ENCODE results near the gene ARRB2. TPM values are rescaled to one million over a fixed set of nuclear protein-coding genes. Genes with fewer than 3 reads are reported as not detected.

Gene ARRB2
- total RNA-seq, 1 donor from 2014 or later: 10.3 TPM

GRCh38 chr17:4664230-4664629 lies 46.2 kb upstream of the ARRB2 start:
- no peaks in the 10 kb centered on the region for H3K36me3 Mint-ChIP-seq (ENCODE audit: low read depth, unreplicated experiment)
- no peak for DNase-seq (ENCODE audit: low read depth)

GRCh38 chr17:4665027-4665426 lies 45.4 kb upstream of the ARRB2 start:
- no peaks in the 10 kb centered on the region for H3K36me3 ChIP-seq (ENCODE audit: insufficient read depth, low read length)
- peaks cover 1% of the 10 kb centered on the region for H3K9me3 Mint-ChIP-seq (ENCODE audit: unreplicated experiment)
- no peak overlapping the region for H3K4me2 ChIP-seq (ENCODE audit: low read length)
- DNase-seq (ENCODE audit: low read depth) (no peak), FAIRE-seq (no peak)
- H3K36me3 Mint-ChIP-seq (ENCODE audit: low read depth, unreplicated experiment): peaks cover 3% of the 10 kb centered on the region
- H3K4me1 Mint-ChIP-seq (ENCODE audit: low read depth, unreplicated experiment): peaks cover 5% of the 10 kb centered on the region
- H3K79me2 ChIP-seq (ENCODE audit: insufficient read depth, low read length): no peaks in the 10 kb centered on the region
- no peaks in the 10 kb centered on the region for H3K9me3 ChIP-seq (ENCODE audit: insufficient read depth, low read depth, low read length)
- H3K9ac ChIP-seq (ENCODE audit: low read length): no peak overlapping the region
- no peak overlapping the region for H3K27ac ChIP-seq (ENCODE audit: low read depth, low read length)
- no peak overlapping the region for H3K4me3 Mint-ChIP-seq (ENCODE audit: unreplicated experiment)
- peaks cover 10% of the 10 kb centered on the region for H3K27me3 ChIP-seq (ENCODE audit: insufficient read depth, low read length)
- H4K20me1 ChIP-seq (ENCODE audit: insufficient read depth, low read length): no peaks in the 10 kb centered on the region
- no peak overlapping the region for H3K4me3 ChIP-seq (ENCODE audit: insufficient read depth, low read depth, low read length)
- H2AFZ ChIP-seq (ENCODE audit: low read depth, low read length): no peak overlapping the region
- no peak overlapping the region for H3K27ac Mint-ChIP-seq (ENCODE audit: unreplicated experiment)
- H3K4me1 ChIP-seq (ENCODE audit: insufficient read depth, low read length): no peaks in the 10 kb centered on the region
- TF ChIP-seq CTCF (IDR thresholded peaks at IDR 0.05; ENCODE audit: insufficient read depth, low read depth, low read length): no peak
- no peak for TF ChIP-seq EZH2 (IDR thresholded peaks at IDR 0.05; ENCODE audit: insufficient read depth, low read length)
- H3K27me3 Mint-ChIP-seq (ENCODE audit: low read depth, unreplicated experiment): peaks cover 29% of the 10 kb centered on the region

More at GRCh38 chr17:4664230-4664629, 46.2 kb upstream of the ARRB2 start:
- no peak overlapping the region for H3K9ac ChIP-seq (ENCODE audit: low read length)
- no peaks in the 10 kb centered on the region for H3K4me1 ChIP-seq (ENCODE audit: insufficient read depth, low read length)
- H3K27ac ChIP-seq (ENCODE audit: low read depth, low read length): no peak overlapping the region
- Mint-ChIP-seq H3K9me3 (ENCODE audit: unreplicated experiment) (peaks cover 1% of the 10 kb centered on the region), H3K27me3 (ENCODE audit: low read depth, unreplicated experiment) (peaks cover 29% of the 10 kb centered on the region), H3K27ac (ENCODE audit: unreplicated experiment) (no peak overlapping the region), H3K4me1 (ENCODE audit: low read depth, unreplicated experiment) (peaks cover 5% of the 10 kb centered on the region), H3K4me3 (ENCODE audit: unreplicated experiment) (no peak overlapping the region)
- no peaks in the 10 kb centered on the region for H3K9me3 ChIP-seq (ENCODE audit: insufficient read depth, low read depth, low read length)
- FAIRE-seq: no peak
- no peak overlapping the region for H2AFZ ChIP-seq (ENCODE audit: low read depth, low read length)
- no peak overlapping the region for H3K4me2 ChIP-seq (ENCODE audit: low read length)
- no peaks in the 10 kb centered on the region for H4K20me1 ChIP-seq (ENCODE audit: insufficient read depth, low read length)
- H3K36me3 ChIP-seq (ENCODE audit: insufficient read depth, low read length): no peaks in the 10 kb centered on the region
- no peaks in the 10 kb centered on the region for H3K79me2 ChIP-seq (ENCODE audit: insufficient read depth, low read length)
- peaks cover 10% of the 10 kb centered on the region for H3K27me3 ChIP-seq (ENCODE audit: insufficient read depth, low read length)
- TF ChIP-seq EZH2 (IDR thresholded peaks at IDR 0.05; ENCODE audit: insufficient read depth, low read length) (no peak), CTCF (IDR thresholded peaks at IDR 0.05; ENCODE audit: insufficient read depth, low read depth, low read length) (no peak)
- H3K4me3 ChIP-seq (ENCODE audit: insufficient read depth, low read depth, low read length): no peak overlapping the region

DNA sequence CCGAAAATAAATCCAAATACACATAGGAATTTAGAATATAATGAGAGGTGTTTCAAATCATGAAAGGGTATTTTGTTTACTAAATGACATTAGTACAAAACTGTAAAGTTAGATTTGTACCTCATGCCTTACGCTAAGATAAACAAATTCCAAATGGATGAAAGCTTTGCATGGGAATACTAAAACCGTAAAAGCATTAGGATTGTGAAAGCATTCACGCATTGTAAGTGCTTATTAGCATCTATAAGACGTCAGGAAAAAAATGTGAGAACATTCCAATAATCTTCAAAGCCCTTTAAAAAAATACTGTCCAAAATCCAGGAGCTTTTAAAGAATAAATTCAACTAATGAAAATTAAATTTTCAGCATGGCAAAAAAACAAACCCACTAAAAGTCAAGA lies 44.1 kb upstream of the ARRB2 start:
- no peak for FAIRE-seq
- H3K27ac ChIP-seq (ENCODE audit: low read depth, low read length): no peak overlapping the region
- H3K4me3 Mint-ChIP-seq (ENCODE audit: unreplicated experiment): no peak overlapping the region
- peaks cover 1% of the 10 kb centered on the region for H3K9me3 Mint-ChIP-seq (ENCODE audit: unreplicated experiment)
- H3K4me1 ChIP-seq (ENCODE audit: insufficient read depth, low read length): no peaks in the 10 kb centered on the region
- TF ChIP-seq CTCF (IDR thresholded peaks at IDR 0.05; ENCODE audit: insufficient read depth, low read depth, low read length): no peak
- TF ChIP-seq EZH2 (IDR thresholded peaks at IDR 0.05; ENCODE audit: insufficient read depth, low read length): no peak
- H3K9ac ChIP-seq (ENCODE audit: low read length): no peak overlapping the region
- no peak overlapping the region for H3K4me3 ChIP-seq (ENCODE audit: insufficient read depth, low read depth, low read length)
- peaks cover 10% of the 10 kb centered on the region for H3K27me3 ChIP-seq (ENCODE audit: insufficient read depth, low read length)
- no peak overlapping the region for H2AFZ ChIP-seq (ENCODE audit: low read depth, low read length)
- no peaks in the 10 kb centered on the region for H3K9me3 ChIP-seq (ENCODE audit: insufficient read depth, low read depth, low read length)
- H3K4me2 ChIP-seq (ENCODE audit: low read length): no peak overlapping the region
- no peaks in the 10 kb centered on the region for H4K20me1 ChIP-seq (ENCODE audit: insufficient read depth, low read length)
- H3K36me3 ChIP-seq (ENCODE audit: insufficient read depth, low read length): peaks cover 5% of the 10 kb centered on the region
- no peak overlapping the region for H3K27ac Mint-ChIP-seq (ENCODE audit: unreplicated experiment)
- H3K4me1 Mint-ChIP-seq (ENCODE audit: low read depth, unreplicated experiment): peaks cover 3% of the 10 kb centered on the region
- peaks cover 29% of the 10 kb centered on the region for H3K27me3 Mint-ChIP-seq (ENCODE audit: low read depth, unreplicated experiment)
- no peak for DNase-seq (ENCODE audit: low read depth)
- peaks cover 11% of the 10 kb centered on the region for H3K36me3 Mint-ChIP-seq (ENCODE audit: low read depth, unreplicated experiment)
- H3K79me2 ChIP-seq (ENCODE audit: insufficient read depth, low read length): no peaks in the 10 kb centered on the region
